ENCODE data around the gene GSTM3.
A peak's percentile ranks its signal among the peaks of the same experiment; 100 is the strongest.

GSTM3 gene

GRCh38 chr1:109776206-109776835 is 35.5 kb upstream of the GSTM3 start:
- Histone ChIP-seq H3K27me3 (no peaks in the 10 kb centered on the region), H4K20me1 (no peaks in the 10 kb centered on the region), H3K27ac (no peak overlapping the region), H3K9me3 (peaks cover 7% of the 10 kb centered on the region; the same call in 1 of the 2 replicates), H3K9ac (no peak overlapping the region), H3K4me1 (peaks cover 29% of the 10 kb centered on the region), H3K36me3 (no peaks in the 10 kb centered on the region), H3K4me2 (no peak overlapping the region), H3K4me3 (no peak overlapping the region)
- TF ChIP-seq Cebpa-rat (IDR thresholded peaks at IDR 0.05), result no peak

GRCh38 chr1:109775398-109775797 is 34.6 kb upstream of the GSTM3 start:
- Histone ChIP-seq H3K36me3 (no peaks in the 10 kb centered on the region), H3K27ac (no peak overlapping the region), H3K4me3 (no peak overlapping the region), H3K27me3 (no peaks in the 10 kb centered on the region), H3K4me1 (peaks cover 37% of the 10 kb centered on the region), H3K9me3 (no peaks in the 10 kb centered on the region), H3K4me2 (no peak overlapping the region), H4K20me1 (no peaks in the 10 kb centered on the region), H3K9ac (no peak overlapping the region)
- no peak for TF ChIP-seq Cebpa-rat (IDR thresholded peaks at IDR 0.05)

- no peak overlapping the region for H3K9ac ChIP-seq
Measured at GRCh38 chr1:109773900-109774485, 33.2 kb upstream of the GSTM3 start.

GRCh38 chr1:109773203-109773899 is 32.5 kb upstream of the GSTM3 start:
- H3K4me2 ChIP-seq, result no peak overlapping the region
- no peaks in the 10 kb centered on the region for H3K27me3 ChIP-seq
- no peaks in the 10 kb centered on the region for H3K9me3 ChIP-seq
- H3K27ac ChIP-seq, result no peak overlapping the region
- H3K4me3 ChIP-seq, result no peak overlapping the region
- TF ChIP-seq Cebpa-rat (IDR thresholded peaks at IDR 0.05), result no peak
- H3K9ac ChIP-seq, result no peak overlapping the region
- peaks cover 37% of the 10 kb centered on the region for H3K4me1 ChIP-seq
- H4K20me1 ChIP-seq, result no peaks in the 10 kb centered on the region
- H3K36me3 ChIP-seq, result no peaks in the 10 kb centered on the region

More at GRCh38 chr1:109773900-109774485, 33.2 kb upstream of the GSTM3 start:
- no peaks in the 10 kb centered on the region for H3K27me3 ChIP-seq
- peaks cover 37% of the 10 kb centered on the region for H3K4me1 ChIP-seq
- 0 out of 2 replicates have a peak overlapping the region, but pooled peaks have one; percentile 8 for H3K4me2 ChIP-seq
- no peak overlapping the region for H3K4me3 ChIP-seq
- no peaks in the 10 kb centered on the region for H3K36me3 ChIP-seq
- no peak for TF ChIP-seq Cebpa-rat (IDR thresholded peaks at IDR 0.05)
- H4K20me1 ChIP-seq, result no peaks in the 10 kb centered on the region
- no peak overlapping the region for H3K27ac ChIP-seq
- H3K9me3 ChIP-seq, result no peaks in the 10 kb centered on the region

- no peak for TF ChIP-seq Cebpa-rat (IDR thresholded peaks at IDR 0.05)
- H3K36me3 ChIP-seq, result no peaks in the 10 kb centered on the region
- H3K27me3 ChIP-seq, result no peaks in the 10 kb centered on the region
- no peaks in the 10 kb centered on the region for H4K20me1 ChIP-seq
- H3K4me3 ChIP-seq, result no peak overlapping the region
- peak overlapping the region; percentile 37; the same call in 1 of the 2 replicates for H3K4me2 ChIP-seq
- no peak overlapping the region for H3K27ac ChIP-seq
- no peaks in the 10 kb centered on the region for H3K9me3 ChIP-seq
- H3K4me1 ChIP-seq, result peaks cover 37% of the 10 kb centered on the region
- no peak overlapping the region for H3K9ac ChIP-seq
Measured at GRCh38 chr1:109772658-109773202, 31.9 kb upstream of the GSTM3 start.

- no peaks in the 10 kb centered on the region for H3K27me3 ChIP-seq
- no peak overlapping the region for H3K9ac ChIP-seq
- peaks cover 37% of the 10 kb centered on the region for H3K4me1 ChIP-seq
- no peak for TF ChIP-seq Cebpa-rat (IDR thresholded peaks at IDR 0.05)
- peak overlapping the region; percentile 37 for H3K4me2 ChIP-seq
- no peaks in the 10 kb centered on the region for H4K20me1 ChIP-seq
- H3K27ac ChIP-seq, result no peak overlapping the region
- no peaks in the 10 kb centered on the region for H3K36me3 ChIP-seq
- no peaks in the 10 kb centered on the region for H3K9me3 ChIP-seq
- H3K4me3 ChIP-seq, result no peak overlapping the region
Measured at GRCh38 chr1:109771712-109772657, 31.1 kb upstream of the GSTM3 start.

- Histone ChIP-seq H3K36me3 (no peaks in the 10 kb centered on the region), H3K4me1 (peaks cover 37% of the 10 kb centered on the region), H3K4me3 (no peak overlapping the region), H3K9me3 (no peaks in the 10 kb centered on the region), H3K4me2 (no peak overlapping the region), H3K9ac (no peak overlapping the region), H3K27me3 (no peaks in the 10 kb centered on the region), H3K27ac (no peak overlapping the region), H4K20me1 (no peaks in the 10 kb centered on the region)
- no peak for TF ChIP-seq Cebpa-rat (IDR thresholded peaks at IDR 0.05)
Measured at GRCh38 chr1:109770331-109771095, 29.7 kb upstream of the GSTM3 start.

GRCh38 chr1:109769330-109770078 is 28.7 kb upstream of the GSTM3 start:
- H4K20me1 ChIP-seq, result no peaks in the 10 kb centered on the region
- no peak overlapping the region for H3K4me3 ChIP-seq
- H3K4me1 ChIP-seq, result peaks cover 37% of the 10 kb centered on the region
- H3K9ac ChIP-seq, result no peak overlapping the region
- no peaks in the 10 kb centered on the region for H3K27me3 ChIP-seq
- H3K27ac ChIP-seq, result no peak overlapping the region
- no peak overlapping the region for H3K4me2 ChIP-seq
- H3K9me3 ChIP-seq, result no peaks in the 10 kb centered on the region
- no peak for TF ChIP-seq Cebpa-rat (IDR thresholded peaks at IDR 0.05)
- H3K36me3 ChIP-seq, result no peaks in the 10 kb centered on the region
